Erythroblast (primary cell): ENCODE measurements around the gene DSCAML1.

Experiments used
- GATA1 ChIP-seq: IDR thresholded peaks from 2 replicates; pipeline ENCODE4 v1.6.1; 2011; ENCODE audit warnings: low read depth, mild to moderate bottlenecking, control low read depth, low read length, moderate library complexity
- POLR2A ChIP-seq: IDR thresholded peaks from 2 replicates; pipeline ENCODE4 v1.6.1; 2011; ENCODE audit warnings: mild to moderate bottlenecking, low read length

GRCh38 chr11:117750916-117751662 lies 45.9 kb downstream of the DSCAML1 start:
- TF ChIP-seq POLR2A (no peak), GATA1 (no peak)
